ENCODE measurements around the gene ENAH.

DNA sequence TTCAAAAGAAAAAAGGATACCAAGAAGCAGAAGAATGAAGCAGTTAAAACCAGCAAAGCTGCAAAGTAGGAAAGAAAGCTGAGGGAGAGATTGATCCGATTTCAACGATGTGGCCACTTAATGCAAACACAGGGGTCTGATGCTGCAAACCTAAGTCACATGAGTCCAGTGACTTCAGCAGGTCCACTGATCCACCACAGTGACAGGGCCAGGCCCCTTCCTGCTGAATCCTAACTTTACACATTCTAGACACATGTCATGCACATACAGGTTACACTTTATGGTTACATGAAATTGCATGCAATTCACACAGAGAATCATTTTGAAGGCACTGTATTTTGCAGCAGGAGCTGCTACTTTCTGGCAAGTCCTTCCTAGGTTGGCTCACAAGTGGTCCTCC, 166.1 kb downstream of the ENAH start:
- TF ChIP-seq POLR2AphosphoS5 (IDR thresholded peaks at IDR 0.05): no peak
- TF ChIP-seq, protein P1, sequence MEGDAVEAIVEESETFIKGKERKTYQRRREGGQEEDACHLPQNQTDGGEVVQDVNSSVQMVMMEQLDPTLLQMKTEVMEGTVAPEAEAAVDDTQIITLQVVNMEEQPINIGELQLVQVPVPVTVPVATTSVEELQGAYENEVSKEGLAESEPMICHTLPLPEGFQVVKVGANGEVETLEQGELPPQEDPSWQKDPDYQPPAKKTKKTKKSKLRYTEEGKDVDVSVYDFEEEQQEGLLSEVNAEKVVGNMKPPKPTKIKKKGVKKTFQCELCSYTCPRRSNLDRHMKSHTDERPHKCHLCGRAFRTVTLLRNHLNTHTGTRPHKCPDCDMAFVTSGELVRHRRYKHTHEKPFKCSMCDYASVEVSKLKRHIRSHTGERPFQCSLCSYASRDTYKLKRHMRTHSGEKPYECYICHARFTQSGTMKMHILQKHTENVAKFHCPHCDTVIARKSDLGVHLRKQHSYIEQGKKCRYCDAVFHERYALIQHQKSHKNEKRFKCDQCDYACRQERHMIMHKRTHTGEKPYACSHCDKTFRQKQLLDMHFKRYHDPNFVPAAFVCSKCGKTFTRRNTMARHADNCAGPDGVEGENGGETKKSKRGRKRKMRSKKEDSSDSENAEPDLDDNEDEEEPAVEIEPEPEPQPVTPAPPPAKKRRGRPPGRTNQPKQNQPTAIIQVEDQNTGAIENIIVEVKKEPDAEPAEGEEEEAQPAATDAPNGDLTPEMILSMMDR (IDR thresholded peaks at IDR 0.05): no peak
